Rectal smooth muscle tissue (tissue), 1 donor: ENCODE results near the gene CH25H.
"Not testable (repeated sequence)": the region's sequence is repeated elsewhere in the genome, so short reads cannot be mapped to it uniquely, and the experiment has no call there.

Source experiments
- H3K27ac ChIP-seq: one replicate; pipeline ENCODE4 v1.7.0; 2013; ENCODE audit warnings: low read depth, low read length, inconsistent platforms
- H3K27me3 ChIP-seq: one replicate; pipeline ENCODE4 v1.7.0; 2013; ENCODE audit warnings: low read length; ENCODE audit not compliant: control insufficient read depth, insufficient read depth
- H3K36me3 ChIP-seq: one replicate; pipeline ENCODE4 v1.7.0; 2013; ENCODE audit warnings: low read length; ENCODE audit not compliant: control insufficient read depth, insufficient read depth
- H3K4me1 ChIP-seq: one replicate; pipeline ENCODE4 v1.7.0; 2013; ENCODE audit warnings: low read length; ENCODE audit not compliant: control insufficient read depth, insufficient read depth
- H3K4me3 ChIP-seq: one replicate; pipeline ENCODE4 v1.7.0; 2013; ENCODE audit warnings: low read length
- H3K9ac ChIP-seq: one replicate; pipeline ENCODE4 v1.7.0; 2013; ENCODE audit warnings: low read length

Gene CH25H

DNA sequence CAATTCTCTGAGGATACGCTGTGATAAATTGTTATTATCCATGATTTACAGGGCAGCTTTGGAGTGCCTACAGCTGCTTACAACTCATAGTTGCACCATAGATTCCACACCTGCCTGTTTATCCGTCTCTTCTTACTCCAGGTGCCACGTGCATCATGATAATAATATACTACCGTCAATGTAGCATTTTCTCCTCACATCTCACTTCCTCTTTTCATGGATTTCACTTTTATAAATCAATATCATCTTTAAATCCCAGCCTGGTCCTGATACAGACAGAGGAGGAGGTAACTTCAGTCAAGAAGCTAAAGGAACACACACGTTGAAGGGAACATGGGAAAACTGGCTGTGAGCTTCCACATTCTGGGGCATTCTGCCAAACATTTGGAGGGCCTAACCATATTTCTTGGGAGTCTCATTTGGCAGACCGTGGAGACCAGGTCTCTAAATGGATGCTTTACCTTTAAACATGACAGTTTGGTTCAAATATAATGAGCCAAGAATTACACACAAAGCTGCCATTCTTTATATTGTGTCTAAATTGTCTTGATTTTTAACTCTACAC is 2.4 kb downstream of the CH25H start:
- Histone ChIP-seq H3K4me3 (no peak overlapping the region), H3K4me1 (peaks cover 7% of the 10 kb centered on the region), H3K27ac (no peak overlapping the region), H3K27me3 (peaks cover 11% of the 10 kb centered on the region), H3K36me3 (no peaks in the 10 kb centered on the region), H3K9ac (no peak overlapping the region)

- no peak overlapping the region for H3K4me3 ChIP-seq
- H3K36me3 ChIP-seq, result no peaks in the 10 kb centered on the region
- no peak overlapping the region for H3K9ac ChIP-seq
- H3K27me3 ChIP-seq, result peaks cover 10% of the 10 kb centered on the region
- no peak overlapping the region for H3K27ac ChIP-seq
- H3K4me1 ChIP-seq, result peaks cover 7% of the 10 kb centered on the region
These were observed 3.9 kb downstream of the CH25H start for GRCh38 chr10:89203237-89203636.

DNA sequence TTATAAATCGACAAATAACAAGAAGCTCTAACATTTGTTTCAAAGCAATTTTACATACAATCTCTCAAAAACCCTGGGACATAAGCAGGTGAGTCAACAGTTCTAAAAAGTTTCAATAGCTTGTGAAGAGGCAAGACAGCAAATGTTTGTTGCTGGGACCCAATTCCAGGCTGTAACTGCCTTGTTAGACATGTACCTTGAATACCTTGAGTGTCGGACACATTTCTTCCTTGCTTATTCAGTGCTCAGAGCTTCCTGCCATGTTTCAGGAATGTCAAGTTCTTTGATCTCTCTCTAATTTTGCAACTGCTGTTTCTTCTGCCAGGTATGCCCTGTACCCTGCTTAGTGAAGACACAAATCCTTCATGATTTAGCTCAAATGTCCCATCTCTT is 5.1 kb downstream of the CH25H start:
- Histone ChIP-seq H3K36me3 (no peaks in the 10 kb centered on the region), H3K9ac (no peak overlapping the region), H3K4me1 (peaks cover 7% of the 10 kb centered on the region), H3K27me3 (peaks cover 6% of the 10 kb centered on the region), H3K27ac (no peak overlapping the region), H3K4me3 (no peak overlapping the region)

GRCh38 chr10:89201345-89202032 is 5.6 kb downstream of the CH25H start:
- no peak overlapping the region for H3K27ac ChIP-seq
- H3K4me3 ChIP-seq, result no peak overlapping the region
- no peak overlapping the region for H3K9ac ChIP-seq
- H3K36me3 ChIP-seq, result no peaks in the 10 kb centered on the region
- peaks cover 2% of the 10 kb centered on the region for H3K4me1 ChIP-seq
- peaks cover 2% of the 10 kb centered on the region for H3K27me3 ChIP-seq

- H3K9ac ChIP-seq, result no peak overlapping the region
- H3K4me1 ChIP-seq, result no peaks in the 10 kb centered on the region
- no peak overlapping the region for H3K27ac ChIP-seq
- no peak overlapping the region for H3K4me3 ChIP-seq
- H3K27me3 ChIP-seq, result peaks cover 2% of the 10 kb centered on the region
- no peaks in the 10 kb centered on the region for H3K36me3 ChIP-seq
These were observed 9.6 kb downstream of the CH25H start for GRCh38 chr10:89197473-89197872.

- H3K9ac ChIP-seq, H3K4me1 ChIP-seq, H3K36me3 ChIP-seq, H3K27me3 ChIP-seq, H3K4me3 ChIP-seq, H3K27ac ChIP-seq: not testable (repeated sequence)
These were observed 15.8 kb downstream of the CH25H start for GRCh38 chr10:89191301-89191700.

DNA sequence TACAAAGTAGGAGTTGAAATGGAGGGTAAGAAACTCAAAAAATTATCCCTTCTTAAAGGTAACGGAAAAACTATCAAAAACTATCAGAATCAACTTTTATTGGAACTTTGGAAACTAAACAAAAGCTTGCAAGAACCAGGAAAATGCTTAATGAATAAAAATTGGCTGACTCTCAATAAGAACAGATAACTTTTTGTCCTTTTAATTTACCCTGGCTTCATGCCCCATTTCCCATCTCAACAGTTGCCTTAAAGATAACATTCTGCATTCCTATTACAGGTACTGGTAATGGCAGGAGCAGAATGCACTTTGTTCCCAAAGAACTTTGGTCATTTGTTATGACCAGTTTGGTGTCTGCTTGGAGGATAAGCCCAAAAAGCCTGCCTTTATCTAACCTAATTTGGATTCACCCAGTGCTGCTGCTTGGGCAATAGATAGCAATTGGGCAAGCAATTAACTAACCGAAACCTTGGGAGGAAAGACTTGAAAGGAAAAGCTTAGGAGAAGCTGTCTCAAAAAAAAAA is 17.8 kb downstream of the CH25H start:
- no peaks in the 10 kb centered on the region for H3K36me3 ChIP-seq
- H3K27me3 ChIP-seq, result no peaks in the 10 kb centered on the region
- no peak overlapping the region for H3K4me3 ChIP-seq
- no peaks in the 10 kb centered on the region for H3K4me1 ChIP-seq
- no peak overlapping the region for H3K9ac ChIP-seq
- no peak overlapping the region for H3K27ac ChIP-seq

DNA sequence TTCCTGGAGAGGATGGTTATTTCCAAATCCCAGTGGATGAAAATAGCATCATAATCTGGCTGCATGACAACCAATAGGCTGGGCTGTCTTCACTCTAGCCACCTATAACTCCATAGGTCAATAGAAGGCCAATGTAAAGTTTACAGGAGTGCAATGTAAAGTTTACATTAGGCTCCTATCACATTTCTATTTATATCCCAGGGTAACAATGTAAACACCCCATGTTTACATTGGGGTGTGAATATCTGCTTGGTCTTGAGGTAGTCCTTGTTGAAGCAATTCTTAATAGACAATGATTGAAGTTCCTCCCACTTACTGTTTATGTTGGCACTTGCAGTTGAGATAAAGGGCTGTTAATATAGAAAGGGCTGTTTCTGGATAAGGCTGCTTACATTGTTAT is 21.5 kb downstream of the CH25H start:
- Histone ChIP-seq H3K4me1 (no peaks in the 10 kb centered on the region), H3K9ac (no peak overlapping the region), H3K4me3 (no peak overlapping the region), H3K27ac (no peak overlapping the region), H3K27me3 (no peaks in the 10 kb centered on the region), H3K36me3 (no peaks in the 10 kb centered on the region)

DNA sequence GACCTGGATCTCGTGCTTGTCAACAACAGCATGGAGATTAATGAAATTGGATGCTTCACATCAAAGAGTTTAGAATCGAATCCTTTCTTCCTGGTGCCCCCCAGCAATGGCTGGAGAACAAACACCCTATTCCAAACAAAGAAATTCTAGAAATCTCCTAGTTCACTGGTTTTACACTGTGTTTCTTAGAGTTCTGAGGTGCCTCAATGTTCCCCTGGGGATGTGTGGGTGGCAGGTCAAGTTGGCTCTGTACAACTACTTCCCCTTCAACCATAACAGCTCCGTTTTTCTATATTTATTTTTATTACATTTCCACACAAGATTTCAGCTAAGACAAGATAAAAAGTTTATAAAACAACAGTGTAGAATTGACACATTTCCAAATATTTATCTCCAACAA is 22.5 kb downstream of the CH25H start:
- Histone ChIP-seq H3K27ac (no peak overlapping the region), H3K9ac (no peak overlapping the region), H3K27me3 (no peaks in the 10 kb centered on the region), H3K4me1 (no peaks in the 10 kb centered on the region), H3K36me3 (no peaks in the 10 kb centered on the region), H3K4me3 (no peak overlapping the region)

DNA sequence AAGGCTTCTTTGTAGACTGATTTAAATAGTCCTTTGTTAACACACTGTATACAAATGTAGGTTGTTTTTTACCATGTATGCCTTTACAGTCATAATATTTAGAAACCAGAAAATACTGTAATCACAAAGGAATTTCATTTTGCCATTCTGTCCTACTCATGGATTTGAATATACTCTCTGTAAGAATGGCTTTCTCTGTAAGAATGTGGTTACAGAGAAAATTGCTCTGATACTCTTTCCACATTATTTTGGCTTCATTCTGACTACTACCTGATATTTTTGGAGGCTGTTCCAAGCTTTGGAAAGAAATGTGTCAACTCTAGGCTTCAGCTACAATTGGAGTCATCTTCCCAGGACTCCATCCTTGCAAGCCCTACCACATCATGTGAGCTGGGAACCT is 23.5 kb downstream of the CH25H start:
- H3K4me3 ChIP-seq, result no peak overlapping the region
- no peak overlapping the region for H3K9ac ChIP-seq
- no peaks in the 10 kb centered on the region for H3K36me3 ChIP-seq
- H3K27me3 ChIP-seq, result no peaks in the 10 kb centered on the region
- no peaks in the 10 kb centered on the region for H3K4me1 ChIP-seq
- H3K27ac ChIP-seq, result no peak overlapping the region

DNA sequence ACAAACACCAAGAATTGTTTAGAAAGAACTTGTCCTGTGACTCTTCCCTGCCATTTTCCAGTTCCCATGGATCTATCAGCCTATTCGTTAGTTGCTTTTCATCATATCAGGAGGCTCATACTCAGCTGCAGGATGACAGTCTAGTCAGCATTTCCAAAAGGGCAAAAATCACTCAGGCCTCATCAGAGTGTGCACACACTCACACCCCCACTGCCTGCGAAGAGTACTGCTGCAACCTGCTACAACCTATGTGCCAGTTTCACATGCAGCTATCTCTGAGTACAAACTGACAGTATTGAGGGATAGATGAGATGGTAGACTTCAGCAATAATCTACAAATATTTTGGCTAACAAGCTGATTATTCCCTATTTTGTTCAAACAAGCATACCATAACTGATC is 24.2 kb downstream of the CH25H start:
- H3K27ac ChIP-seq, result no peak overlapping the region
- H3K36me3 ChIP-seq, result no peaks in the 10 kb centered on the region
- no peaks in the 10 kb centered on the region for H3K4me1 ChIP-seq
- H3K27me3 ChIP-seq, result no peaks in the 10 kb centered on the region
- no peak overlapping the region for H3K4me3 ChIP-seq
- no peak overlapping the region for H3K9ac ChIP-seq

- H3K4me1 ChIP-seq, result no peaks in the 10 kb centered on the region
- H3K36me3 ChIP-seq, result no peaks in the 10 kb centered on the region
- no peak overlapping the region for H3K9ac ChIP-seq
- H3K4me3 ChIP-seq, result no peak overlapping the region
- no peak overlapping the region for H3K27ac ChIP-seq
- H3K27me3 ChIP-seq, result no peaks in the 10 kb centered on the region
These were observed 31.3 kb downstream of the CH25H start for GRCh38 chr10:89175816-89176215.

DNA sequence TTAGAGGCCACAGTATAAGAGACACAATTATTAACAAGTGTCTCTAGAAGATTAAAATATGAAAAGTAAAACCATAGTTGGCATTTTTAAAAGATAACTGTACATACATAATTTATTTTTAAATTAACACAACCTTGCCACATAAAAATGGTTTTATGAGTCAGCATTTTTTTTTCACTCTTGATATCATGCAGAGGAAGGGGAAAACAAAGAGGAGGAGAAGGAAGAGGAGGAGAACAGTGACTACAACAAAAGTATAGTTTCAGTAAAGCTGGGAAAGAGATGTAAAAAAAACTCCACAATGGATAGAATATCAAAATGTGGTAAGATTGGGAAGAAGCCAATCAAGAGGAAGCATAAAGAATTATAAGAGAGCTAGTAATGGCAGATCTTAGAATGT is 34.0 kb downstream of the CH25H start:
- H3K27me3 ChIP-seq, result no peaks in the 10 kb centered on the region
- no peak overlapping the region for H3K4me3 ChIP-seq
- no peaks in the 10 kb centered on the region for H3K4me1 ChIP-seq
- H3K9ac ChIP-seq, result no peak overlapping the region
- no peaks in the 10 kb centered on the region for H3K36me3 ChIP-seq
- H3K27ac ChIP-seq, result no peak overlapping the region
